Spinal cord (tissue), 10 donors: ENCODE data around the gene MRAP. TPM values are rescaled to one million over a fixed set of nuclear protein-coding genes. Genes with fewer than 3 reads are reported as not detected.

Source experiments
- DNase-seq, 6 donors: peaks; one replicate each; pipeline versions ENCODE4 v3.0.0 to v3.0.0-alpha.2; 2013 to 2015; ENCODE audit warnings: low spot score in 6 of 6, low read depth in 4 of 6
- H3K27ac ChIP-seq: one replicate; pipeline ENCODE4 v1.5.1; 2013; ENCODE audit warnings: low read depth, low read length, control low read depth
- H3K27me3 ChIP-seq: one replicate; pipeline ENCODE4 v1.6.1; 2013; ENCODE audit warnings: low read length; ENCODE audit not compliant: control insufficient read depth, insufficient read depth
- H3K36me3 ChIP-seq: one replicate; pipeline ENCODE4 v1.6.1; 2013; ENCODE audit warnings: low read length; ENCODE audit not compliant: control insufficient read depth, insufficient read depth
- H3K4me1 ChIP-seq: one replicate; pipeline ENCODE4 v1.6.1; 2013; ENCODE audit warnings: low read length; ENCODE audit not compliant: control insufficient read depth, insufficient read depth
- H3K4me3 ChIP-seq: one replicate; pipeline ENCODE4 v1.5.1; 2013; ENCODE audit warnings: low read depth, low read length, control low read depth
- H3K9me3 ChIP-seq: one replicate; pipeline ENCODE4 v1.6.1; 2013; ENCODE audit warnings: low read length; ENCODE audit not compliant: control insufficient read depth, insufficient read depth
- WGBS: methylation state at CpG from one replicate; pipeline ENCODE4 v1.1.5; 2013; ENCODE audit warnings: missing lambda C conversion rate; ENCODE audit not compliant: insufficient coverage; 5-methylcytosine and 5-hydroxymethylcytosine counted together
- polyA plus RNA-seq, 2 donors: library from polyadenylated mRNA; unstranded; fragments of 120-200 nt; gene quantifications; one replicate each; pipeline ENCODE4 v1.2.1, GENCODE V29; 2013; ENCODE audit not compliant: insufficient read length in 2 of 2
- total RNA-seq, 2 donors: library from RNA; depleted of rRNA in 1 of 2; stranded (reverse); fragments of 120-200 nt in 1 of 2; fragments of >200 nt in 1 of 2; gene quantifications; one replicate each; pipeline versions ENCODE4 v1.2.3 to v1.2.4, GENCODE V29; 2013 to 2014
- donor health status: healthy.

The MRAP gene
- total and polyA plus RNA-seq, 4 donors = 1.4 to 2.3 TPM; not detected in 2

DNA sequence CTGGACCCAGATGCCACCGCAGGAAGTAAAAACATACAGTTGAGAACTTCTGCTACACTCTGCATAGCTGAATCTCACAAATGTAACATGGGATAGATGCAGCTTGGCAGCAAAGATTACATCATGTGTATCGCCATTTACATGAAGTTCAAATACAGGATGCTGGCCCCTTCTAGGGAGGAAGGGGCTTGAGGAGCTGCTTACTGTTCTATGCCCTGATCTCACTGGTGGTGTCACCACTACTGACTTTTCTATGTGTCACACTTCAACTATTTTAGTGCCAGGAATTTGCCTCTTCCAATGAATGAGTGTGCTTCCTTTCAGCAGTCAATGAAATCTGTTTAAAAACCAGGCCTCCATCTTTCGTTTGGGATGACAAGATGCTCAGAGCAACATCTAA is 31.1 kb downstream of the MRAP start:
- H3K9me3 ChIP-seq = no peaks in the 10 kb centered on the region
- 80% methylated on average over 2 of the region's 3 CpGs for WGBS
- H3K36me3 ChIP-seq = peaks cover 21% of the 10 kb centered on the region
- no peaks in the 10 kb centered on the region for H3K27me3 ChIP-seq
- peak overlapping the region; percentile 44 for H3K27ac ChIP-seq
- no peak overlapping the region for H3K4me3 ChIP-seq
- DNase-seq = no peak
- peaks cover 29% of the 10 kb centered on the region for H3K4me1 ChIP-seq

DNA sequence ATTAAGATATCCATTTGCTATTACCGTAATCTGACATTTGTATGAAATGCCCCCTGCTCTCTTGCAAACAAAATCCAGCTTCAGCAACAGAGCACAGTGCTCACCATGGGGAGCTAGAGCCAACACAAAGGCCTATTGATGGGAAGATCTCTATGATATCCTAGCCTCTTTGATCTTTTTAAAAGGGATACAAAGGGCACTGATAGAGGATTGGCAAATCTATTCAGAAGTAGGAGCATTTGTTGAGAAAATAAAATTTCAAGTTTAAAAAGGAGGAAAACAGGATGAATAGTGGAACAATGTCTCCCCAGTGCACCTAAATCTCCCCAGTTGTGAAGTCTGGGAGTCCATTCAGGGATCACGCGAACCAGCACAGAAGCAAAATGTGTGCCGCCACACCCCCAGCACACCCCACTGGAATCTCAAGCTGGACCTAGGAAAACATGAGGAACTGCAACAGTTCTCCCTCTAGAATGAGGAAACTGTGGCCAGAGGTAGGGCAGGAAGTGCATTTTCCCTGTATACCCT is 32.2 kb downstream of the MRAP start:
- H3K4me1 ChIP-seq = peaks cover 33% of the 10 kb centered on the region

DNA sequence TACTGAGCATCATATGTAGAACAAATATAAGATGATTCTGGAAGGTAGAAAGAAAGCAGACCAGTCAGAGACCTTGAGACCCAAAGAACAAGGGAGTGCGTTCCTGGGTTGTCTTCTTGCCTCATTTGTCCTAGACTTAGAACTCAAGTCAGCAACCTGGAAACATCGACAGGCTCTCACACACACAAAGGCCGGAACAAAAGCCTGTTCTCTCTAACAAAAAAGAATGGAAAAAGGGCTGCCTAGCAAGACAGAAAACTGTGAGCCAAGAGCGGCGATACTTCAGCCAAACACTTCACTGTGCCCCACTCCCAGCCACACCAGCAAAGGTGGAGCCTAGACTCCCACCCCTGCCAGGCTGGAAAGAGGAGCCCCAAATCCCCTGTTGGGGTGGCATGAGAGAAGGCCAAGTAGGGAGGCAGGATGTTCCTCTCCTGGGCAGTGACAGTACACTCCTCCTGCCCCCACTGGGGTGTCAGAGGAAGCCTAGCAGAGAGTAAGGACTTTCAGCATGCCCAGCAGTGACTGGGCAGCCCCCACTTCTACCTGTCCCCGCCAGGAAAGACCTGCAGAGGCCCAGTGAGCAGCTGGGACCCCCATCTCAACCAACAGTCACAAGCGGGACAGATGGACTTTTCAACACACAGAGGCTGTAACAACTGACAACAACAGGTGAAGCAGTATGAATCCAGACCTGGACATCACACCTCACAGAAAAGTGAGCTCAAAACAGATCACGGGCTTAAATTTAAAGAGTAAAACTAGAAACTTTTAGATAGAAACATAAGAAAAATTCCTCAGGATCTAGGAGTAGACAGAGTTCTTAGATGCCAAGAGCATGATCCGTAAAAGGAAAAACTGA is 33.0 kb downstream of the MRAP start:
- peaks cover 30% of the 10 kb centered on the region for H3K36me3 ChIP-seq
- no peaks in the 10 kb centered on the region for H3K27me3 ChIP-seq
- peaks cover 42% of the 10 kb centered on the region for H3K4me1 ChIP-seq
- H3K4me3 ChIP-seq = no peak overlapping the region
- H3K9me3 ChIP-seq = no peaks in the 10 kb centered on the region
- 75% methylated on average over 5 of the region's 9 CpGs for WGBS
- H3K27ac ChIP-seq = peak overlapping the region; percentile 72
- peak in 2 of 6 donors; percentile 12 to 27 for DNase-seq

More for the DNA sequence above, 32.2 kb downstream of the MRAP start:
- Histone ChIP-seq H3K9me3 (no peaks in the 10 kb centered on the region), H3K36me3 (peaks cover 24% of the 10 kb centered on the region), H3K27ac (peak overlapping the region; percentile 72), H3K4me3 (no peak overlapping the region), H3K27me3 (no peaks in the 10 kb centered on the region)
- WGBS = 43% methylated on average over 4 of the region's 4 CpGs
- DNase-seq = peak in 2 of 6 donors; percentile 6 to 21

DNA sequence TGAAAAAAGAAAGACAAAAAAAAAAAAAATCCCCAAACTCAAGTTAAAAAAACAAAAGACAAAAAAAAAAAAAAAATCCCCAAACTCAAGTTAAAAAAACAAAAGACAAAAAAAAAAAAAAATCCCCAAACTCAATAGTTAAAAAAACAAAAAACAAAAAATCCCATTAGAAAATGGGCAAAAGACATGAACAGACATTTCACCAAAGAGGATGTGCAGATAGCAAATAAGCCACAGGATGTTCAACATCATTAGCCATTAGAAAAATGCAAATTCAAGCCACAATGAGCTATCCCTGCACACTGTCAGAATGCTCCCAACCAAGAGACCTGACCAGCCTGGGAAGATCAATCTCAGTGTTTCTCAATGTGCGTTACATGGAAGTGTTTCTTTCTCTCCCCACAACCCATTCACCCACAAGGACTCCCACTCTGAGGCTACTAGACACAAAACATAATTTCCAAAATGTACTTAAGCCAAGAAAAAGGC is 33.9 kb downstream of the MRAP start:
- Histone ChIP-seq H3K4me1 (peaks cover 49% of the 10 kb centered on the region), H3K36me3 (peaks cover 38% of the 10 kb centered on the region), H3K4me3 (no peak overlapping the region), H3K27me3 (no peaks in the 10 kb centered on the region), H3K27ac (no peak overlapping the region), H3K9me3 (no peaks in the 10 kb centered on the region)
- DNase-seq = no peak
- no CpG with 5 or more reads among the region's 1 CpG for WGBS

DNA sequence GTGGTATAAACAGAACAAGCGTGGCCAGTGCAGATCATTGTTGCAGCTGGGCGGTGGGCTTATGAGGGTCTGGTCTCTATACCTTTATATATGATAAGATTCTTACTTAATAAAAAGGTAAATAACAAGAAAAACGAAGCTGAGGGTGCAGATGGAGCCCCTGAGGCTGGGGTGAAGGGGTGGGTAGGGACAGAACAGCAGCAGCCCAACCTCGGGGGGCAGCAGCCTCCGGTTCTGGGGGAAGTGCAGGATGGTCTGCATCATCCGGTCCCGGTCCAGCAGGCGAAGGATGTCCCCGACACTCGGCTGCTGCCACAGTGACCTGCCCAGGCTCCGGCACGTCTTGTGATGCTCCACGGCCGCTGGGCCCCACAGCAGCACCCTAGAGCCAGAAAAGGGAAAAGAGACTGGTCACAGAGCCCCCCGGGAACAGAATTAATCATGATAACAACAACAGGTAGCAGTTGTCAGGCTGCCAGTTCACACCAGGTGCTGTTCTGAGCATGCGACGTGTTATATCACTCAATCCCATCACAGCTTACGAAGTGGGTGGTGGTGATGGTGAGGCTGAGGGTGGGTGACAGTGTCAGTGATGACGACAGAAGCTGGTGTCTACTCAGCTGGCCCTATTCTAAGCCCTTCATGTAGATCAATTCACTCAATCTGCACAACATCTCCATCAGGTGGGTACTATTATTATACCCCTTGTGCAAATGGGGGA is 35.5 kb downstream of the MRAP start:
- Histone ChIP-seq H3K27me3 (no peaks in the 10 kb centered on the region), H3K4me1 (peaks cover 49% of the 10 kb centered on the region), H3K4me3 (no peak overlapping the region), H3K27ac (peak overlapping the region; percentile 90), H3K36me3 (peaks cover 52% of the 10 kb centered on the region), H3K9me3 (no peaks in the 10 kb centered on the region)
- DNase-seq = no peak
- WGBS = 93% methylated on average over 12 of the region's 19 CpGs

DNA sequence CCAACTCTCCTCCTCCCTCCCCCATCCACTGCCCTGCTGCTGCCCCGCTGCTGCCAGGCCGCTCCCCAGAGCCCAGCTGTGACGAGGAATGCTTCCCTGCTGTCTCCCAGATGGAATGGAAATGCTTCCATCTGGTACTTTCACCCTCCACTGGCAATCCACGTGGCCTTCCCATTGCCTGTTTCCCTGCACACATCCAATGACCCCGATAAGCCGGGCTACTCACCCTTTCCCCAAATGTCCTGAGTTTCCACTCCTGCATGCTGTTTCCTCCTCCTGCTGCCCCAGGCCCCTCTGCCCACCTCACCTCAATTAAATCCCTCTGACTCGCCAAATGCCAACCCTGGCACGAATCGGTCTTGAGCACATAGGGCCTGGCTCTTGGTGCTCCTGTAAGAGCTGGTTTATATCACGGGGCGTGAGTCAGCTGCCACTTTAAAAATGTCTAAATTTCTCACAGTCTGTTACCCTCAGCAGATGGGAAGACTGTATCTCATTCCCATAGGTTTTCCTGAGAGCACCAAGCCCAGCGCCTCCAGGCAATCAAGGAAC is 36.4 kb downstream of the MRAP start:
- DNase-seq = peak in 2 of 6 donors; percentile 62 to 75
- H3K9me3 ChIP-seq = no peaks in the 10 kb centered on the region
- peaks cover 59% of the 10 kb centered on the region for H3K36me3 ChIP-seq
- WGBS = 50% methylated on average over 12 of the region's 12 CpGs
- no peak overlapping the region for H3K4me3 ChIP-seq
- peak overlapping the region; percentile 90 for H3K27ac ChIP-seq
- no peaks in the 10 kb centered on the region for H3K27me3 ChIP-seq
- peaks cover 49% of the 10 kb centered on the region for H3K4me1 ChIP-seq

DNA sequence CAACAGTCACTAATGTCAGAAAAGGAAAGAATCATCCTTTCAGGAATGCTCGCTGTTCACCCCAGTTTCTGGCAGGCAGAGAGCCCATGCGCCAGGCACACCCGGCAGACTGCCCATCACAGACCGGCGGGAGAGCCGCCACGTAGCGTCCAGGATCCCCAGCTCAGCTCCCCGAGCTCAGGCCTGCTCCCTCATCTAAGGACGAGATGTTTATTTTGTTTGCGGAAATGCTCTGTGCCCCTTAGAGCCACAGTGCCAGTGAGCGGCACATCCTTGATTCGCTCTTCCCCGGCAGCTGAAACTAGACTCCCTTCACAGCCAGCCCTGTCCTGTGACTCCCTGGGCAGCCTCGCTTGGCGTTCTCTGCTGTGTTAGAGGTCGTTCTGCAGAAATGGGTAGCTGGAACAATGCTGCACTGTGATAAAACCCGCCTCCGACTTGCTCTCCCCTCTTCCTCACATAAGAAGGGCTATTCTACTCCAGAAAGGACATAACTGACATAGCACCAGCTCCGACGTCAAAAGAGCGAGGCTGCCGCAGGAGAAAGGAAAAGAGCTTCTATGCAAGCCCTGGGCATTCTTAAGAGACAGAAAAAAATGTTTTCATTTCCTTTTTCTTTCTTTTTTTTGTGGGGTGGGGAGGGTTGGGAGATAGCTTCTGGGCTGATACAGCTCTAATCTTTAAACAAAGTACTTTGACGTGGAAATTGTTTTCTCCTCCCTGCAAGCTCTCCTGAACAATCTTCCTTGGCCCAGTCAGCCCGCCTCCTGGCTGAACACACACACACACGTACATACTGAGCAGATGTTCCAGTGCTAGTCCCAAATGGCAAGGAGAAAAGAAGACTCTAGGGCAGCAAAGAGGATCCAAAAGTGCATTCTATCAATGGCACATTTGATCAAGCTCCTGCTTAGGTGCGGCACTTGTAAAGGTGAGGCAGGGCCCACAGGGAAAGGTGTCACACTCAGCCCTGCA is 37.2 kb downstream of the MRAP start:
- H3K27ac ChIP-seq = peak overlapping the region; percentile 90
- peaks cover 47% of the 10 kb centered on the region for H3K4me1 ChIP-seq
- no peaks in the 10 kb centered on the region for H3K9me3 ChIP-seq
- DNase-seq = peak in 2 of 6 donors; percentile 72 to 80
- WGBS = 46% methylated on average over 20 of the region's 27 CpGs
- no peaks in the 10 kb centered on the region for H3K27me3 ChIP-seq
- no peak overlapping the region for H3K4me3 ChIP-seq
- peaks cover 66% of the 10 kb centered on the region for H3K36me3 ChIP-seq

DNA sequence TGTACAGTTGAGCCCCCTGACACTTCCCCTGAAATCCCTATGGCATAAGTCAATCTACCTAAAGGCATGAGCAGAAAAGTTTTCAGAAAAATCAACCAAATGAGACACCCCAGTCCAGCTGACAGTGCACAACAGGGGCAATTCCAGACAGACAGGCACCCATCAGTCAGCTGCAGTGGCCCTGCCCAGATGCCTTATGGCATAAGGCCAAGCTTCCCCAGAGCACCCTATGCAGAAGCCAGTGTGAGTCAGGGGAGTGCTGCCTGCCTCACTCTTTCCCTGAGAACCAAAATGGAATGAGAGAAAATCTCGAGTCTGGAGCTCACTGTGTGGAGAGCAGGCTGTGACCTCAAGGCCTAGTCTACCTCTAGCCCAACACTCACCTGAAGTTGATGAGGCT is 38.1 kb downstream of the MRAP start:
- Histone ChIP-seq H3K4me3 (no peak overlapping the region), H3K4me1 (peaks cover 40% of the 10 kb centered on the region), H3K27ac (peak overlapping the region; percentile 90), H3K27me3 (no peaks in the 10 kb centered on the region), H3K9me3 (no peaks in the 10 kb centered on the region), H3K36me3 (peaks cover 66% of the 10 kb centered on the region)
- DNase-seq = peak in 2 of 6 donors; percentile 2 to 42
- WGBS = 56% methylated on average over 1 of the region's 1 CpG
